HEK293 (cell line): ENCODE data around the gene XPA.

Experiments used
- FEZF1 ChIP-seq: fragments of 450-650 bp; formaldehyde crosslinking; IDR thresholded peaks from 2 replicates; pipeline ENCODE4 v1.5.1; 2016; ENCODE audit warnings: missing biosample characterization, missing genetic modification characterization
- RBAK ChIP-seq: fragments of 450-650 bp; formaldehyde crosslinking; IDR thresholded peaks from 2 replicates; pipeline ENCODE4 v1.5.1; 2016; ENCODE audit warnings: missing biosample characterization, missing genetic modification characterization
- REPIN1 ChIP-seq: fragments of 450-650 bp; formaldehyde crosslinking; IDR thresholded peaks from 2 replicates; pipeline ENCODE4 v1.5.1; 2017; ENCODE audit warnings: missing biosample characterization, missing genetic modification characterization, low read depth
- ZBTB21 ChIP-seq: fragments of 450-650 bp; formaldehyde crosslinking; IDR thresholded peaks from 2 replicates; pipeline ENCODE4 v1.5.1; 2017; ENCODE audit warnings: missing biosample characterization, missing genetic modification characterization
- ZNF18 ChIP-seq: fragments of 450-650 bp; formaldehyde crosslinking; IDR thresholded peaks from 2 replicates; pipeline ENCODE4 v1.5.1; 2016; ENCODE audit warnings: missing biosample characterization, missing genetic modification characterization
- ZNF239 ChIP-seq: fragments of 450-650 bp; formaldehyde crosslinking; IDR thresholded peaks from 2 replicates; pipeline ENCODE4 v1.5.1; 2016; ENCODE audit warnings: missing biosample characterization, missing genetic modification characterization
- ZNF302 ChIP-seq: fragments of 450-650 bp; formaldehyde crosslinking; IDR thresholded peaks from 2 replicates; pipeline ENCODE4 v1.5.1; 2016; ENCODE audit warnings: missing biosample characterization, missing genetic modification characterization, low read depth
- ZNF48 ChIP-seq: fragments of 450-650 bp; formaldehyde crosslinking; IDR thresholded peaks from 2 replicates; pipeline ENCODE4 v1.5.1; 2016; ENCODE audit warnings: missing biosample characterization, missing genetic modification characterization
- TF ChIP-seq, protein P1 (sequence below): fragments of 450-650 bp; formaldehyde crosslinking; IDR thresholded peaks from 2 replicates; pipeline ENCODE4 v1.5.1; 2016; ENCODE audit warnings: missing biosample characterization, missing genetic modification characterization
- TF ChIP-seq, protein P2 (sequence below): fragments of 450-650 bp; formaldehyde crosslinking; IDR thresholded peaks from 2 replicates; pipeline ENCODE4 v1.5.1; 2016; ENCODE audit warnings: missing biosample characterization, missing genetic modification characterization, low read depth

DNA sequence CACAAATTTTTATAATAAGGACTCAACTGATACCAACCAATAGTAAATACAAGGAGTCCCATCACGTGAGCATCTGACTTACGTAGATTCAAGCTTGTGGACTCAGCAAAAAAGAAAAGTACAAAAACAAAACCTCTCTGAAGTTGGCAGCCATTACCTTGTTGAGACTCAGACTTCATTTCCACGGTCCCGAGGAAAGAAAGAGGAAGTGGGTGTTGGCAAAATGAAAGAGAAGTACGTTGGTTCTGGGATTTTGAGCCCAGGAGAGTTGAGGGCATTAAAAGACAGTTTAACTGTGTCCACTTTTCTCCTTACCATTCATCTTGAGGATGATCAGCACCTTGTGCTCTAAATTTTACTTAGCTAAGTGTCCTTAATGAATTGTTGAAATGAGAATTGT is 36.8 kb downstream of the XPA start:
- TF ChIP-seq, protein P1, sequence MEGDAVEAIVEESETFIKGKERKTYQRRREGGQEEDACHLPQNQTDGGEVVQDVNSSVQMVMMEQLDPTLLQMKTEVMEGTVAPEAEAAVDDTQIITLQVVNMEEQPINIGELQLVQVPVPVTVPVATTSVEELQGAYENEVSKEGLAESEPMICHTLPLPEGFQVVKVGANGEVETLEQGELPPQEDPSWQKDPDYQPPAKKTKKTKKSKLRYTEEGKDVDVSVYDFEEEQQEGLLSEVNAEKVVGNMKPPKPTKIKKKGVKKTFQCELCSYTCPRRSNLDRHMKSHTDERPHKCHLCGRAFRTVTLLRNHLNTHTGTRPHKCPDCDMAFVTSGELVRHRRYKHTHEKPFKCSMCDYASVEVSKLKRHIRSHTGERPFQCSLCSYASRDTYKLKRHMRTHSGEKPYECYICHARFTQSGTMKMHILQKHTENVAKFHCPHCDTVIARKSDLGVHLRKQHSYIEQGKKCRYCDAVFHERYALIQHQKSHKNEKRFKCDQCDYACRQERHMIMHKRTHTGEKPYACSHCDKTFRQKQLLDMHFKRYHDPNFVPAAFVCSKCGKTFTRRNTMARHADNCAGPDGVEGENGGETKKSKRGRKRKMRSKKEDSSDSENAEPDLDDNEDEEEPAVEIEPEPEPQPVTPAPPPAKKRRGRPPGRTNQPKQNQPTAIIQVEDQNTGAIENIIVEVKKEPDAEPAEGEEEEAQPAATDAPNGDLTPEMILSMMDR (tag by site-specific recombination): no peak
- TF ChIP-seq ZBTB21 (tag by site-specific recombination) (no peak), REPIN1 (tag by site-specific recombination) (no peak), ZNF239 (tag by site-specific recombination) (no peak), ZNF48 (tag by site-specific recombination) (no peak), ZNF302 (tag by site-specific recombination) (no peak), RBAK (tag by site-specific recombination) (no peak), ZNF18 (tag by site-specific recombination) (no peak), FEZF1 (tag by site-specific recombination) (no peak)
- TF ChIP-seq, protein P2, sequence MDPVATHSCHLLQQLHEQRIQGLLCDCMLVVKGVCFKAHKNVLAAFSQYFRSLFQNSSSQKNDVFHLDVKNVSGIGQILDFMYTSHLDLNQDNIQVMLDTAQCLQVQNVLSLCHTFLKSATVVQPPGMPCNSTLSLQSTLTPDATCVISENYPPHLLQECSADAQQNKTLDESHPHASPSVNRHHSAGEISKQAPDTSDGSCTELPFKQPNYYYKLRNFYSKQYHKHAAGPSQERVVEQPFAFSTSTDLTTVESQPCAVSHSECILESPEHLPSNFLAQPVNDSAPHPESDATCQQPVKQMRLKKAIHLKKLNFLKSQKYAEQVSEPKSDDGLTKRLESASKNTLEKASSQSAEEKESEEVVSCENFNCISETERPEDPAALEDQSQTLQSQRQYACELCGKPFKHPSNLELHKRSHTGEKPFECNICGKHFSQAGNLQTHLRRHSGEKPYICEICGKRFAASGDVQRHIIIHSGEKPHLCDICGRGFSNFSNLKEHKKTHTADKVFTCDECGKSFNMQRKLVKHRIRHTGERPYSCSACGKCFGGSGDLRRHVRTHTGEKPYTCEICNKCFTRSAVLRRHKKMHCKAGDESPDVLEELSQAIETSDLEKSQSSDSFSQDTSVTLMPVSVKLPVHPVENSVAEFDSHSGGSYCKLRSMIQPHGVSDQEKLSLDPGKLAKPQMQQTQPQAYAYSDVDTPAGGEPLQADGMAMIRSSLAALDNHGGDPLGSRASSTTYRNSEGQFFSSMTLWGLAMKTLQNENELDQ (tag by site-specific recombination): no peak
